Suprapubic skin (tissue), 4 donors: ENCODE data around the gene MEX3A.

ENCODE experiments used
- CTCF ChIP-seq, 2 donors: fragments of 200-600 bp in 1 of 2; fragments of 450-650 bp in 1 of 2; sonication (generic) in 1 of 2; IDR thresholded peaks; one replicate each; pipeline ENCODE4 v1.5.1; 2016 to 2019; ENCODE audit warnings: antibody characterized with exemption in 2 of 2, mild to moderate bottlenecking in 1 of 2, moderate library complexity in 1 of 2
- EP300 ChIP-seq: sonication (generic); formaldehyde crosslinking; IDR thresholded peaks from one replicate; pipeline ENCODE4 v1.6.1; 2017; ENCODE audit warnings: antibody characterized with exemption
- POLR2A ChIP-seq, 2 donors: fragments of 450-650 bp; IDR thresholded peaks; one replicate each; pipeline ENCODE4 v1.6.1; 2017; ENCODE audit warnings: antibody characterized with exemption in 2 of 2, mild to moderate bottlenecking in 2 of 2, moderate library complexity in 2 of 2
- POLR2AphosphoS5 ChIP-seq, 3 donors: sonication (generic); formaldehyde crosslinking; IDR thresholded peaks; one replicate each; pipeline ENCODE4 v1.6.1; 2017; ENCODE audit warnings: antibody characterized with exemption in 3 of 3

GRCh38 chr1:156106624-156107488 is 24.6 kb upstream of the MEX3A start:
- no peak for TF ChIP-seq CTCF (IDR thresholded peaks at IDR 0.05)
- no peak for TF ChIP-seq POLR2AphosphoS5 (IDR thresholded peaks at IDR 0.05)
- TF ChIP-seq POLR2A (IDR thresholded peaks at IDR 0.05) = no peak
- no peak for TF ChIP-seq EP300
